Ascending aorta (tissue), 2 donors: ENCODE data around the gene PNPLA6. TPM values are rescaled to one million over a fixed set of nuclear protein-coding genes. Genes with fewer than 3 reads are reported as not detected.
A peak's percentile ranks its signal among the peaks of the same experiment; 100 is the strongest.

Source experiments
- DNase-seq, 2 donors: peaks; one replicate each; pipeline ENCODE4 v3.0.0-alpha.2; 2019; ENCODE audit warnings: low spot score in 2 of 2
- H3K27ac ChIP-seq, 2 donors: fragments of 200-600 bp; sonication (generic); one replicate each; pipeline ENCODE4 v1.5.1; 2016 to 2017; ENCODE audit warnings: mild to moderate bottlenecking in 1 of 2
- H3K27me3 ChIP-seq: fragments of 200-600 bp; sonication (generic); one replicate; pipeline ENCODE4 v1.5.1; 2017
- H3K36me3 ChIP-seq, 2 donors: fragments of 200-600 bp; sonication (generic); one replicate each; pipeline ENCODE4 v1.5.1; 2016
- H3K4me1 ChIP-seq, 2 donors: fragments of 200-600 bp; sonication (generic); one replicate each; pipeline ENCODE4 v1.5.1; 2016 to 2017; ENCODE audit warnings: mild to moderate bottlenecking in 1 of 2
- H3K4me3 ChIP-seq, 2 donors: fragments of 200-600 bp; sonication (generic); one replicate each; pipeline ENCODE4 v1.5.1; 2016 to 2017; ENCODE audit warnings: mild to moderate bottlenecking in 1 of 2
- H3K9me3 ChIP-seq, 2 donors: fragments of 200-600 bp; sonication (generic); one replicate each; pipeline ENCODE4 v1.5.1; 2016
- CTCF ChIP-seq, 3 experiments: fragments of 200-600 bp in 2 of 3; fragments of 450-650 bp in 1 of 3; sonication (generic) in 2 of 3; IDR thresholded peaks; one replicate each; pipeline ENCODE4 v1.5.1; 2016 to 2019; ENCODE audit warnings: antibody characterized with exemption in 3 of 3, mild to moderate bottlenecking in 1 of 3, moderate library complexity in 1 of 3
- intact Hi-C: fragments of 100-400 bp; cut with DNase I; formaldehyde crosslinking; loops from one replicate; pipeline ENCODE4 v1.15.1; 2023
- total RNA-seq: library from RNA; depleted of rRNA; stranded (reverse); fragments of >200 nt; gene quantifications from one replicate; pipeline ENCODE4 v1.1.0, GENCODE V29; 2016

Gene PNPLA6
- total RNA-seq, 1 donor from 2014 or later: 190 TPM

GRCh38 chr19:7504684-7505083 is 30.8 kb upstream of the PNPLA6 start:
- DNase-seq: no peak
- H3K4me3 ChIP-seq: no peak overlapping the region
- H3K4me1 ChIP-seq: peaks cover 3 to 9% of the 10 kb centered on the region in 2 donors
- no peaks in the 10 kb centered on the region for H3K36me3 ChIP-seq
- no peak overlapping the region for H3K27ac ChIP-seq
- H3K9me3 ChIP-seq: no peaks in the 10 kb centered on the region
- H3K27me3 ChIP-seq: no peaks in the 10 kb centered on the region
- intact Hi-C loops: no loop called here
- no peak for TF ChIP-seq CTCF (IDR thresholded peaks at IDR 0.05)

GRCh38 chr19:7505288-7505681 is 30.2 kb upstream of the PNPLA6 start:
- Histone ChIP-seq H3K4me1 (peaks cover 3 to 9% of the 10 kb centered on the region in 2 donors), H3K4me3 (no peak overlapping the region), H3K9me3 (no peaks in the 10 kb centered on the region), H3K27ac (no peak overlapping the region), H3K27me3 (no peaks in the 10 kb centered on the region), H3K36me3 (no peaks in the 10 kb centered on the region)
- no peak for DNase-seq
- TF ChIP-seq CTCF (IDR thresholded peaks at IDR 0.05): no peak
- intact Hi-C loops: no loop called here

GRCh38 chr19:7505682-7506384 is 29.7 kb upstream of the PNPLA6 start:
- no peak for DNase-seq
- Histone ChIP-seq H3K27me3 (no peaks in the 10 kb centered on the region), H3K36me3 (no peaks in the 10 kb centered on the region), H3K9me3 (no peaks in the 10 kb centered on the region), H3K27ac (no peak overlapping the region), H3K4me3 (peak overlapping the region in 1 of 2 donors; percentile 28), H3K4me1 (peaks cover 1 to 8% of the 10 kb centered on the region in 2 donors)
- intact Hi-C loops: no loop called here
- no peak for TF ChIP-seq CTCF (IDR thresholded peaks at IDR 0.05)

GRCh38 chr19:7506385-7507328 is 28.9 kb upstream of the PNPLA6 start:
- DNase-seq: peak; percentile 61 to 88
- Histone ChIP-seq H3K36me3 (no peaks in the 10 kb centered on the region), H3K4me1 (peaks cover 0 to 3% of the 10 kb centered on the region in 2 donors), H3K27ac (no peak overlapping the region), H3K4me3 (no peak overlapping the region), H3K9me3 (no peaks in the 10 kb centered on the region), H3K27me3 (no peaks in the 10 kb centered on the region)
- intact Hi-C loops: no loop called here
- no peak for TF ChIP-seq CTCF (IDR thresholded peaks at IDR 0.05)

GRCh38 chr19:7507884-7508283 is 27.6 kb upstream of the PNPLA6 start:
- Histone ChIP-seq H3K9me3 (no peaks in the 10 kb centered on the region), H3K4me1 (peaks cover 0 to 3% of the 10 kb centered on the region in 2 donors), H3K27ac (no peak overlapping the region), H3K36me3 (no peaks in the 10 kb centered on the region), H3K4me3 (no peak overlapping the region), H3K27me3 (no peaks in the 10 kb centered on the region)
- DNase-seq: peak; percentile 60 to 88
- TF ChIP-seq CTCF (IDR thresholded peaks at IDR 0.05): no peak
- intact Hi-C loops: no loop called here
